Cerebellar cortex (tissue), 1 donor: ENCODE measurements around the gene CACNA2D3.

Experiments
- DNase-seq: peaks from one replicate; pipeline ENCODE4 v3.0.0-alpha.2; 2015; ENCODE audit warnings: low spot score

Gene CACNA2D3

GRCh38 chr3:54341811-54342210, 219.5 kb downstream of the CACNA2D3 start:
- DNase-seq, result no peak

- DNase-seq, result no peak
Measured at GRCh38 chr3:54342676-54343075, 220.3 kb downstream of the CACNA2D3 start.

- no peak for DNase-seq
Measured at GRCh38 chr3:54343495-54343894, 221.1 kb downstream of the CACNA2D3 start.

- no peak for DNase-seq
Measured at GRCh38 chr3:54344601-54345231, 222.4 kb downstream of the CACNA2D3 start.

GRCh38 chr3:54345847-54346375, 223.6 kb downstream of the CACNA2D3 start:
- no peak for DNase-seq

GRCh38 chr3:54347060-54347459, 224.7 kb downstream of the CACNA2D3 start:
- DNase-seq, result no peak

- DNase-seq, result no peak
Measured at GRCh38 chr3:54347933-54348332, 225.6 kb downstream of the CACNA2D3 start.

- DNase-seq, result no peak
Measured at GRCh38 chr3:54349231-54349652, 226.9 kb downstream of the CACNA2D3 start.

- no peak for DNase-seq
Measured at GRCh38 chr3:54349691-54350090, 227.3 kb downstream of the CACNA2D3 start.

GRCh38 chr3:54353546-54353945, 231.2 kb downstream of the CACNA2D3 start:
- DNase-seq, result no peak

- DNase-seq, result no peak
Measured at GRCh38 chr3:54353946-54354345, 231.6 kb downstream of the CACNA2D3 start.

- no peak for DNase-seq
Measured at GRCh38 chr3:54355800-54356199, 233.4 kb downstream of the CACNA2D3 start.

- DNase-seq, result no peak
Measured at GRCh38 chr3:54356261-54357045, 234.1 kb downstream of the CACNA2D3 start.

GRCh38 chr3:54357301-54357700, 234.9 kb downstream of the CACNA2D3 start:
- DNase-seq, result no peak

GRCh38 chr3:54358316-54358715, 236.0 kb downstream of the CACNA2D3 start:
- DNase-seq, result peak; percentile 10

- DNase-seq, result no peak
Measured at GRCh38 chr3:54358969-54359694, 236.8 kb downstream of the CACNA2D3 start.

GRCh38 chr3:54360320-54360719, 238.0 kb downstream of the CACNA2D3 start:
- DNase-seq, result no peak

- no peak for DNase-seq
Measured at GRCh38 chr3:54361746-54362283, 239.5 kb downstream of the CACNA2D3 start.

- no peak for DNase-seq
Measured at GRCh38 chr3:54366007-54366750, 243.8 kb downstream of the CACNA2D3 start.

GRCh38 chr3:54366839-54367238, 244.5 kb downstream of the CACNA2D3 start:
- no peak for DNase-seq

GRCh38 chr3:54372232-54372631, 249.9 kb downstream of the CACNA2D3 start:
- no peak for DNase-seq
